BE2C (cell line): ENCODE data around the gene DYNC2LI1. TPM values are rescaled to one million over a fixed set of nuclear protein-coding genes. Genes with fewer than 3 reads are reported as not detected.
"Not testable (repeated sequence)": the region's sequence is repeated elsewhere in the genome, so short reads cannot be mapped to it uniquely, and the experiment has no call there.

Experiments
- DNase-seq: peaks from one replicate; pipeline ENCODE4 v3.0.0-alpha.2; 2020
- H3K27me3 ChIP-seq: fragments of 250-450 bp; sonication (Bioruptor Pico); 2 replicates; pipeline ENCODE4 v1.5.1; 2020; ENCODE audit warnings: mild to moderate bottlenecking
- H3K36me3 ChIP-seq: fragments of 250-450 bp; sonication (Bioruptor Pico); 2 replicates; pipeline ENCODE4 v1.5.1; 2020; ENCODE audit warnings: mild to moderate bottlenecking
- H3K4me1 ChIP-seq: fragments of 250-450 bp; sonication (Bioruptor Pico); 2 replicates; pipeline ENCODE4 v1.5.1; 2020
- H3K4me3 ChIP-seq: 2 replicates; pipeline ENCODE4 v1.5.1; 2011; ENCODE audit warnings: low read depth, low read length
- H3K9me3 ChIP-seq: fragments of 250-450 bp; sonication (Bioruptor Pico); 2 replicates; pipeline ENCODE4 v1.5.1; 2020
- polyA plus RNA-seq: library from polyadenylated mRNA; unstranded; fragments of >200 nt; gene quantifications from one replicate; pipeline ENCODE4 v1.2.1, GENCODE V29; 2012; ENCODE audit warnings: low read depth, missing spikeins; ENCODE audit not compliant: insufficient read length, insufficient read depth
- TF ChIP-seq, protein P1 (sequence below): IDR thresholded peaks from 2 replicates; pipeline ENCODE4 v1.5.1; 2012; ENCODE audit warnings: mild to moderate bottlenecking, low read depth, low read length

DYNC2LI1 gene
- polyA plus RNA-seq = 4.5 TPM

- Histone ChIP-seq H3K4me3 (peak within 1 kb of the TSS; percentile 79), H3K27me3 (no peaks in the 10 kb centered on the region), H3K4me1 (no peaks in the 10 kb centered on the region), H3K36me3 (no peaks in the 10 kb centered on the region), H3K9me3 (no peaks in the 10 kb centered on the region)
- DNase-seq = peak; percentile 91
- TF ChIP-seq, protein P1, sequence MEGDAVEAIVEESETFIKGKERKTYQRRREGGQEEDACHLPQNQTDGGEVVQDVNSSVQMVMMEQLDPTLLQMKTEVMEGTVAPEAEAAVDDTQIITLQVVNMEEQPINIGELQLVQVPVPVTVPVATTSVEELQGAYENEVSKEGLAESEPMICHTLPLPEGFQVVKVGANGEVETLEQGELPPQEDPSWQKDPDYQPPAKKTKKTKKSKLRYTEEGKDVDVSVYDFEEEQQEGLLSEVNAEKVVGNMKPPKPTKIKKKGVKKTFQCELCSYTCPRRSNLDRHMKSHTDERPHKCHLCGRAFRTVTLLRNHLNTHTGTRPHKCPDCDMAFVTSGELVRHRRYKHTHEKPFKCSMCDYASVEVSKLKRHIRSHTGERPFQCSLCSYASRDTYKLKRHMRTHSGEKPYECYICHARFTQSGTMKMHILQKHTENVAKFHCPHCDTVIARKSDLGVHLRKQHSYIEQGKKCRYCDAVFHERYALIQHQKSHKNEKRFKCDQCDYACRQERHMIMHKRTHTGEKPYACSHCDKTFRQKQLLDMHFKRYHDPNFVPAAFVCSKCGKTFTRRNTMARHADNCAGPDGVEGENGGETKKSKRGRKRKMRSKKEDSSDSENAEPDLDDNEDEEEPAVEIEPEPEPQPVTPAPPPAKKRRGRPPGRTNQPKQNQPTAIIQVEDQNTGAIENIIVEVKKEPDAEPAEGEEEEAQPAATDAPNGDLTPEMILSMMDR = no peak
Measured at GRCh38 chr2:43773876-43774613, at the start of gene DYNC2LI1. Gene DYNC2LI1 (plus strand): TSS chr2:43774039. CDS start chr2:43774139, 100 bp downstream.

- H3K4me3 ChIP-seq = no peak overlapping the region
- TF ChIP-seq, protein P1 = no peak
- no peaks in the 10 kb centered on the region for H3K27me3 ChIP-seq
- H3K36me3 ChIP-seq = no peaks in the 10 kb centered on the region
- no peak for DNase-seq
- no peaks in the 10 kb centered on the region for H3K9me3 ChIP-seq
- no peaks in the 10 kb centered on the region for H3K4me1 ChIP-seq
Measured at GRCh38 chr2:43724728-43725526, 48.9 kb upstream of the DYNC2LI1 start.

DNA sequence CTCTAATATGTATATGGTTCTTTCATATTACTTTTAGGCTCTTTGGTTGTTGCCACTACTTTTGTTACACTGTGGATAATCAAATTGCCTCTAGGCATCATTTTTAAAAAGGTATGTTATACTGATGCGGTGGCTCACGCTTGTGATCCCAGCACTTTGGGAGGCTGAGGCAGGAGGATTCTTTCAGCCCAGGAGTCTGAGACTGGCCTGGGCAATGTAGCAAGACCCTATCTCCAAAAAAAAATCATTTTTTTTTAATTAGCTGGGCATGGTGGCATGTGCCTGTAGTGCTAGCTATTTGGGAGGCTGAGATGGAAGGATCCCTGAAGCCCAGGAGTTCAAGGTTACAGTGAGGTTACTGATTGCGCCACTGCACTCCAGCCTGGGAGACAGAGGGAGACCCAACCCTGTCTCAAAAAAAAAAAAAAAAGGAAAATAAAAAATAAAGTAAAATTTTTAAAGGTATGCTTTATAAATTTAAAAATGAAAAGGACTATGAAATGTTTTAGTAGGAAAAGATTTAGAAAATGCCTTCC is 48.1 kb upstream of the DYNC2LI1 start:
- Histone ChIP-seq H3K9me3 (no peaks in the 10 kb centered on the region), H3K4me3 (no peak overlapping the region), H3K4me1 (no peaks in the 10 kb centered on the region), H3K27me3 (no peaks in the 10 kb centered on the region), H3K36me3 (no peaks in the 10 kb centered on the region)
- TF ChIP-seq, protein P1 = no peak
- no peak for DNase-seq

DNA sequence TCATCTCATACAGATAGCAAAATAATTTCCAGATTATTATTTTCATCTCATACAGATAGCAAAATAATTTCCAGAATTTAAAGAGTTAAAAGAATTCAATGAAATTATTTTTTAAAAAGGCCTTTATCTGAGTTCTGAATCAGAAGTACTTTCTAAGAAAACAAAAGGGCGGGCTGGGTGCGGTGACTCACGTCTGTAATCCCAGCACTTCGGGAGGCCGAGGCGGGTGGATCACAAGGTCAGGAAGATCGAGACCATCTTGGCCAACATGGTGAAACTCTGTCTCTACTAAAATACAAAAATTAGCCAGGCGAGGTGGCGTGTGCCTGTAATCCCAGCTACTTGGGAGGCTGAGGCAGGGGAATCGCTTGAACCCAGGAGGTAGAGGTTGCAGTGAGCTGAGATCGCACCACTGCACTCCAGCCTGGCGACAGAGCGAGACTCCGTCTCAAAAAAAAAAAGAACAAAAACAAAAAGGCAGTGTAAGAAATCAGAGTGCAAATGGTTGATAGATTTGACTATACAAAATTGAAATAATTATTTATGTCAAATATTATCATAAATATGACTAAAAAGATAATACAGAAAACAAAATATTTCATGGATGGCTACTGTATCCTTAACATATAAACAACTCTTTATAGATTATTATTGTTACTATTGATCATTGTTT is 46.7 kb upstream of the DYNC2LI1 start:
- H3K4me3 ChIP-seq, H3K4me1 ChIP-seq, H3K36me3 ChIP-seq, DNase-seq, H3K9me3 ChIP-seq, H3K27me3 ChIP-seq: not testable (repeated sequence)

DNA sequence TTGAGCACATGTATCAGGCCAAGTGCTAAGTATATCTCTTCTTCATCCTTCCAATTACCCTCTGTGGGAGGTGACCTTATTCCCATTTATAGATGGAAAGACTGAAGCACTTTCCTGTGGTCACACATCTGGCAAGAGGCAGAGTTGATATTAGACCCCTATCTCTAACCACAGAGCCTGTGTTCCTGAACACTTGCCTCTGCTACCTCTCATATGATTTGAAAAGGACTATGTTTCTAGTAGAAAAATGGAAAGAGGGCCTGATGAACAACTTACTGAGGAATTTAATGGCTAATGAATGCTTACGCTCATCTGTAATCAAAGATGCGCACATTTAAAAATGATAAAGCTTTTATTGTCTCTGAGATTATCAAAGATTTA is 46.2 kb upstream of the DYNC2LI1 start:
- Histone ChIP-seq H3K36me3 (no peaks in the 10 kb centered on the region), H3K27me3 (no peaks in the 10 kb centered on the region), H3K4me1 (no peaks in the 10 kb centered on the region), H3K9me3 (no peaks in the 10 kb centered on the region), H3K4me3 (no peak overlapping the region)
- no peak for DNase-seq
- TF ChIP-seq, protein P1 = no peak

- no peaks in the 10 kb centered on the region for H3K27me3 ChIP-seq
- H3K4me3 ChIP-seq = no peak overlapping the region
- no peak for DNase-seq
- TF ChIP-seq, protein P1 = no peak
- H3K36me3 ChIP-seq = no peaks in the 10 kb centered on the region
- H3K4me1 ChIP-seq = no peaks in the 10 kb centered on the region
- no peaks in the 10 kb centered on the region for H3K9me3 ChIP-seq
Measured at GRCh38 chr2:43729491-43730174, 44.2 kb upstream of the DYNC2LI1 start.
